ENCODE data around the gene ABCC4.

- TF ChIP-seq FOXK2 (IDR thresholded peaks at IDR 0.05) (no peak), SP1 (IDR thresholded peaks at IDR 0.05) (no peak), ZNF384 (IDR thresholded peaks at IDR 0.05) (no peak), FOXM1 (IDR thresholded peaks at IDR 0.05; ENCODE audit: borderline replicate concordance) (no peak), SUZ12 (IDR thresholded peaks at IDR 0.05) (no peak), HDGF (IDR thresholded peaks at IDR 0.05; ENCODE audit: borderline replicate concordance) (no peak), BHLHE40 (IDR thresholded peaks at IDR 0.05; ENCODE audit: borderline replicate concordance) (no peak), LEF1 (IDR thresholded peaks at IDR 0.05; ENCODE audit: borderline replicate concordance) (no peak), TARDBP (IDR thresholded peaks at IDR 0.05) (no peak), PKNOX1 (IDR thresholded peaks at IDR 0.05) (no peak), ELF4 (IDR thresholded peaks at IDR 0.05) (no peak), ARNT (IDR thresholded peaks at IDR 0.05) (no peak), NFRKB (IDR thresholded peaks at IDR 0.05) (no peak), CTBP1 (IDR thresholded peaks at IDR 0.05; ENCODE audit: borderline replicate concordance) (no peak)
Measured at GRCh38 chr13:94978516-94978915, 322.7 kb downstream of the ABCC4 start.

All from HEK293T (cell line).